Activated T-cell treated with anti-CD3 and anti-CD28 coated beads for 48 hours (primary cell): ENCODE measurements around the gene ULK3.

Experiments used
- DNase-seq: peaks from one replicate; pipeline ENCODE4 v3.0.0-alpha.2; 2020; ENCODE audit warnings: low read depth

Gene ULK3

DNA sequence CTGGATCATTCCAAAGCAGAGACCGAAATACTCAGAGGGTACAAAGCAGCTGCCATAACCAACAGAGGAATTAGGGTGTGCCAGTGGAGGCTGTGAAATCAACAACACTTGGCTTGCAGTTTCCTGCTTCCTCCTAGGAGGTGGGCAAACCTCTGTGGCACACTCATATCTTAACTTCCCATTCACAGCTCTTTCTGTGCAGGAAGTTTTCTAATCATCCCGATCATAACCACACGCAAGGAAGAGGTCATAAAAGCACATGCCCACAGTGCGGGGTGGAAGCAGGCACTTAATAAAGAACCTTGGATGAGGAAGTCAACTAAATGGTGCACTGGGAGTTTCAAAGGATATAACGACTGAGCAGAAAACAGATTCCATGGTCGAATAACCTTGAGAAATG lies 25.1 kb upstream of the ULK3 start:
- DNase-seq = no peak

DNA sequence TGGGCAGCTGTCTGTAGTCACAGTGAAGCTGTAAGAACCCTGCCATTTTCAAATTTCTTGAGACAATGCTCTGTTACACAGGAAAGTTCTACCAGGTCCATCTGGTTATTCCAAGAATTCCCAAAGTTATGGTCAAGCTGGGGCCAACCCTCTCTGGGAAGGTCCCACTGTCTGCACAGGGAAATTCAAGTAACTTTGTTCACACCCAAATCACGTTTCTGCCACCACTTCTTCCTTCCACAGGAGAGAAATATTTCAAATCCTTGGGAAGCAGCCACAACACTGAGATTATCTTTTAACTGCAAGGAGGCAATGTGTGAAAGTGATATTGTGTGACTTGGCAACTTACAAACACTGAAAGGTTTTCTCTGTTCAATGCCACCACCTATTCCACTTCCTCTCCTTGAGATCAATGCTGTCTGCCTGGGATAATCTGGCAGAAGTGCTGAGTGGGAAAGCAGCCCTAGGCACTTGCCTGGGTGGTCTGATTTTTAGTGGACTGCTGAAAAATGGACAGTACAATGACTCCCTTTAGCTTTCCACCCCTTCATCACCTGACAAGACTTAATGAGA lies 24.6 kb upstream of the ULK3 start:
- no peak for DNase-seq

DNA sequence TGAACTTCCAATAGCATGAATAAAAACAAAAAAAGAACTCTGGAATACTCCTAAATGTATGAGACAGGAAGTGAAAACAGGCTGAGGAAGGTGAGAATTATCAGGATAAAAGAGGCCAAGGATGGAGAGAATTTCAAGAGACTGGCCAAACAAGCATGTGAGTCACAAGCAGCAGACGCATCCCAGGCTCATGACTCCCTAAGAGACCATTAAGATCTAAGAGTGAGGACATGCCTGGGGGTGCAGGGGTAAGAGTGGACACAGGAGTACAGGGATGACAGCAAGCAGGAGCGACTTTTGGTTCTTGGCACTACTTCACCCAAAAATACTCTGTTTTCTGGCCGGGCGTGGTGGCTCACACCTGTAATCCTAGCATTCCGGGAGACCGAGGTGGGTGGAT lies 23.1 kb upstream of the ULK3 start:
- DNase-seq = no peak

DNA sequence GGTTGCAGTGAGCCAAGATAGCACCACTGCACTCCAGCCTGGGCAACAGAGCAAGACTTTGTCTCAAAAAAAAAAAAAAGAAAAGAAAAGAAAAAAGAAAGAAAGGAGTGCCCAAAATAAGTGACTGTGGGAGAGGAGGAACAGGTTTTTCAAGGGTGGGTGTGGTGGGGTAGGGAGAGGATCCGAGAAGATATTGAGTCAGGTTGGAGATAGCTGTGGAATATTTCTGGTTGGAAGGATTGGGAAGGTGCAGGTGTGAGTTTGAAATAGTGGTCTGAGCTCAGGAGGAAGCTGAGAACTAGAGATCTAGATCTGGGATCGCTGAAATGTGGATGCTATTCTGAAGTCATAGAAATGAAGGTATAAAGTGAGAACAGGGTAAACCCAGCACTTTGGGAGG lies 22.4 kb upstream of the ULK3 start:
- no peak for DNase-seq

DNA sequence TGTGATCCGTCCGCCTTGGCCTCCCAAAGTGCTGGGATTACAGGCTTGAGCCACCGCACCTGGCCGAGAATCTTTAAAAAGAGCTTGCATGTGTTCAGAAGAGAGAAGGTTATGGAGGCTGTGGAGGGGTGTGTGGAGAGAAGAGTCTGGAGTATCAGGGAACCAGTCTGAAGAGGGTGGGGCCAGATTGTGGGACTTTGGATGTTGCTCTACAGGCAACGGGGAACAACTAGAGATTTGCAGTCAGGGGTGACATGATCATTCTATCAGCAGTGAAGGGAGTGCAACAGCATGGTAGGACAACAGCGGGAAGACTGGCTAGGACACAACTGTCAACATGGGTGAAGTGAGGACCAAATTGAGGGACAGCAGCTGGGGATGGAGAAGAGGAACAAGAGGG lies 21.3 kb upstream of the ULK3 start:
- DNase-seq = no peak

DNA sequence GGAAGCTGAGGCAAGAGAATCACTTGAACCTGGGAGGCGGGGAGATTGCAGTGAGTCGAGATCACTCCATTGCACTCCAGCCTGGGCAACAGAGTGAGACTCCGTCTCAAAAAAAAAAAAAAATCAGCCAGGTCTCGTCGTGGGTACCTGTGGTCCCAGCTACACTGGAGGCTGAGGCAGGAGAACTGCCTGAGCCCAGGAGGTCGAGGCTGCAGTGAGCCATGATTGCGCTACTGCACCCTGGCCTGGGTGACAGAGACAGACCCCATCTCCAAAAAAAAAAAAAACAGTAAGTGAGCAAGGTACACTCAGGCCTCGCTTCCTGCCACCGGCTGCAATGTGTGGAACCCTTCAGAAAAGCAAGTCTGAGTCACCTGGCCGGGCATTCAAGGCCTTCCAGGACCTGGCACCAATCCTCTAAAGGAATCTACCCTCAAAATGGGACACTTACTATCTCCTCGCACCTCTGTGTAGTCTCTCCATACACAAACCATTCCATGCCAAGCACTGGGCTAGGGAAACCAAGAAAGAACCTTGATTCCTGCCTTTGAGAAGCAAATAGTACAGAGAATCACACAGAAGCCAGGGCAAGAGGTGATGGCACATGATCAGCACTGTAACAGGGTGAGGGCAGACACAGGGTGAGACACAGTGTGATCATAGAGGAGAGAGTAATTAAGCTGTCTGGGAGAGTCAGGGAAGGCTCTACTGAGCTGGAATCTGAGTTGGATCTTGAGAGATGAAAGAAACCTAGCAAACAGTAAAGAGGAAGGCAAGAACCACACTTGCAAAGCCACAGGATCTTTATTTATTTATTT lies 20.5 kb upstream of the ULK3 start:
- no peak for DNase-seq

DNA sequence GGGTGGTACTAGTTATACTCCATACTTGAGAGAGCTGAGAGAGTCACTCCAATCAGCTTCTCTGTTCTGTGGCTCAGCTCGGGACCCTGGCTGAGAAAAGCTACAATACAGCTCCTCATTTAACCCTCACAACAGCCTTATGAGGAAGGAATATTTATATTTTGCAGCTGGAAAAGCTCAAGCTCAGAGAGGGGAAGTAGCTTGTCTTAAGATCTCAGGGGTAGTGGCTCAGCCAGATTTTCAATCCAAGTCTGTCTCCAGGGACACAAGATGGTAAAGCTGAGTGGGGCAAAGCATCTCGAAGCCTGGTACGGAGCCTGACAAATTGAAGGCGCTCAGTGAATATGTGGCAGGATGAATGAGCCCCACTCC lies 15.4 kb upstream of the ULK3 start:
- DNase-seq = no peak

DNA sequence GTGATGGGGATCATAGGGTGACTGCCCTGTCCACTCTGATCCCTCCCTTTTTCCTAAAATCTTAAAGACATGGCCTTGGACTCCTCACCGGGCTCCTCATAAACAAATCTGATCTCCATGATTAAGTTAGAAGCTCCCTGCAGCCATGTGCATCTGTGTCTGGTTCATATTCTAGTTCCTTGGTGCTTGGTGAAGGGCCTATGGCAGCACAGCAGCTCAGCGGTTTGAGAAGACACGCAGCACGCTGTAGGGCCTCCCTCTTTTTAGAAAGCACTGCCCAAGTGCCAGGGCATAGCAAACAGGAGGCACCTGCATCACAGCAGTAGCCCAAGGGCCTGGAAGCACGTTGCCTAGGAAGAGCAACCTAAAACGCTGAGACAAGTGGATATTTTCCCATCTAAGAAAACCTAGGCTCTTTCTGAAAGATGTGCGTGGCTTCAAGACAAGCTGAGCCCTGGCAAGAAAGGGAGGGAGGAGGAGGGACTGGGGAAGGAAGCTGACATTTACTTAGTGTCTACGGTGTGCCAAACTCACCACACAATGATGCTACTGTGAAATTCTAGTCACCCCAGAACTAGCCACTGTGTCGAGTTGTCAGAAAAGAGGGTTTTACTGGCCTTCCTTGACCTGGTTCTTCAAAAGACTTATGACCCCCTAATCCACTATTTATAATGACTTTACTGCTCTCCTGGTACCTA lies 14.9 kb upstream of the ULK3 start:
- DNase-seq = no peak

DNA sequence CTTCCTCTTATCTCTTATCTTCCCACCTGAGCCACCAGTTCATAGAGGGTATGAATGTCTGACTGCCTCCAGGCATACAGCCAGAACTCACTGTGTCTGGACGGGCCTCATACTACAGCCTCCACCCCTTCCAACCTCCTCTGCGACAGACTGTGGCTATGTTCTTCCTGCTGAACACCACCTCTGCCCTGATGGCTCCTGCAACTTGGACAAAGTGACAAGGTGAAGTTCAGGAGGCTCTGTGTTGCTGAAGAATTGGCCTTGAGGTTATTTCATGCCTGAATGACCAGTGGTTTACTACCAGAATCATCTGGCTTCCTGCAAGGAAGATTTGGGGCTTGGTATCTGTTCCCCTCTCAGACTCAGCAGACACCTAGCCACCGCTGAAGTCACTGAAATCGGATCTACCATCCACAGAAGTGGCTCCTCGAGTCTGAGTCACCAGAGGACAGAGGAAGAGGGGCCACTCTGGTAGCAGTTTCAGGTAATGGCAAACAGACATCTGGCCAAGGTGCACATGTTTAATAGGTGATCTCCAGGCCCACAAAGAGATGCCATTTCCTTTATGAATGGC lies 14.2 kb upstream of the ULK3 start:
- DNase-seq = no peak

DNA sequence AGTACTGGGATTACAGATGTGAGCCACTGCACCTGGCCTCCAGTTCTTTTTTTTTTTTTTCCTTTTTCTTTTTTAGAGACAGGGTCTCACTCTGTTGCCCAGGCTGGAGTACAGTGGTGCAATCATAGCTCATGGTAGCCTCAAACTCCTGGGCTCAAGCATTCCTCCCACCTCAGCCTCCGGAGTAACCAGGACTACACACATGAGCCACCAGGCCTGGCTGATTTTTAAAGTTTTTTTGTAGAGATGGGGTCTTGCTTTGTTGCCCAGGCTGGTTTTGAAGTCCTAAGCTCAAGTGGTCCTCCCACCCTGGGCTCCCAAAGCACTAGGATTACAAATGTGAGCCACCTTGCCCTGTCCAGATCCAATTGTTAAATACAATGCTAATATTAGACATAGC lies 13.6 kb upstream of the ULK3 start:
- DNase-seq = no peak

DNA sequence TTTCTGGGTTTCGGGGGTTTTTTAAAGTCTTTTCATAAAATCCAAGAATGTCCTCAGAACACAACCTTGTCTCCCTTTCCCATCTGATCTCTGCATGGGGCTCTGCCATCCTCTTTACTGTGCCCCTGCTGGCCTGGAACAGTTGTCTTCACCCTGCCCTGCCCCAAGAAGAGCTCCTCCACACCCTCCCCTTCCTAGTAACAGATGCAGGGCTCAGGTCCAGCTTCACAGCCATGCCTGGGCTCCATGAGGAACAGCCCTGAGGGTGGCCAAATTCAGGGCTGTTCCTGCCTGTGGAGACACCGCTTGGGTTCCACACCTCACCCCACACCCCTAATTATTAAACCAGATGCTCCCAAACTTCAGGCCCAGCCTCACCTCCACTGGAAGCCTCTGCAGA lies 12.9 kb upstream of the ULK3 start:
- DNase-seq = no peak

DNA sequence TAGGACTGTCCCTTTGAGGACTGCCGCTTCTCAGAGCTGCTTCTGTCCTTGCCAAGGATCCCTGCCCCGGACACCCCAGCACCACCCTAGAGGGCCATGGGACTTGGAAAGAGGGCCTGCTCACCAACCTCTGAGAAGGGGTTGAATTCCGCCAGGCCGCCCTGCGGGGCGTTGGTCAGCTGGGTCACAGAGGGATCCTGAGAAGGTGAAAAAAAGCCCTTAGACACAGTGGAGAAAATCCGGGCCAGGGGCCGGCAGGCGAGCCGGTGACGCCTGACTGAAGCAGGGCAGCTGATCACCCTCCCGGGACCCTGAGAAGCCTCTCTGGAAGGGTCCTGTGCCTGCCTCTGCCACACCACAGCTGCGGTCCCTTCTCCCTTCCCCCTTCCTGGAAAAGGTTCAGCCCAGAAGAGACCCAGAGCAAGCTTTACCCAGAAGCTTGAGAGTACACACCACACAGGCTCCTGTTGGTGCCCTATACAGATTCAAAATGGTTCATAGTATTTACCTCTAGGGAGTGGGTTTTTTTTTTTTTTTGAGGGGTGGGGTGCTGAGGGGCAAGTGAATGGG lies 11.6 kb upstream of the ULK3 start:
- no peak for DNase-seq

DNA sequence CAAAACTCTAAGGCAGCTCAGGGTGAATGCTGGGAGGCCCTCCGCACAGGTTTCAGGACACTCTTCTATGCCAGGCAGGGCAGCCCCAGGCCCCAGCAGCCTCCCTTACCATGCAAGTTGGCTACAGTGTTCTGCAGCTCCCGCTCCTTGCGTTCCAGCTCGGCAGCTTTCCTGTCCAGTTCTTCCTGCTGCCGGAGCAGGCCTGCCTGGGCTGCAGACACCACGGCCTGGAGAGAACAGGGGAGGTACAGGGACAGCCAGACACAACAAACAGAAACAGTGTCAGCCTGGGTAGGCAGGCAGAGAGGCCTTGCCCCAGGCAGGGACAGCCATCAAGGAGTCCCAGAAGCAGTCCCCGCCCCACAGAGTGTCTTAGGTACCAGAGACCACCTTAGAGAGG lies 9.0 kb upstream of the ULK3 start:
- DNase-seq = no peak

DNA sequence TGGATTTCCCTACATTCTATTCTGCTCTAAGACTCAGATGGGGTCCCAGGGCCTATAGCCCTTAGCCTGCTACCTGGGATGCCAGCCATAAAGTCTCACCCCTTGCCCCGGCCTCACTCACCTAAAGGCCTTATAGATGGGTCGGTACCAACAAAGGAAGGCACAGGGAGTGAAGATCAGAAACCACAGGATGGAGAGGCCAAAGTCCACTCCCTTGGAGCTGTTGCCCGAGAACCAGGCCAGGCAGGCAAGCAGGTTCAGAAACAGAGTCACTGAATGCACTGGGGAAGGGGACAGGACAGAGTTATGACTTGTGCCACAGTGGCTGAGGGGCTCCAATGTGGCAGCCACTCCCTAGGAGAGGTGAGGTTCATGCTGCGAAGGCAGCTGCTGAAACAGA lies 7.4 kb upstream of the ULK3 start:
- no peak for DNase-seq

DNA sequence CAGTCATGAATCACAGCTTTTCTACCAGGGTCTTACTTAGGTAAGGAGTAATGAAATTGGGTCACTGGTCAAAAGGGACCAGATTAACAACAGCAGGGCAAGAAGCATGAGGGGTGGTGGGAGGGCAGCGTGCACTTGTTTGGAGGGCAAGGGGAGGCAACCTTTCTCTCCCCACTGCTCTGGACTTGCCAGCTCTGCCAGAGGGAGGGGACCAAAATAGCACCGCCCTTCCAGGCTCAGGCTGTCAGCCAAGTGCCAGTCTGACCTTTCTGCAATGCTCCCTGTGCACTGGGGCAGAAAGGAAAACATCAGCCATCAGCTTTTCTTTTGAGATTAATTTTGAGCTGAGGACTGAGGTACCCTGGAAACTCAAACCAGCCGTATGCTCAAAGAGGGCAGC lies 4.5 kb upstream of the ULK3 start:
- DNase-seq = no peak

DNA sequence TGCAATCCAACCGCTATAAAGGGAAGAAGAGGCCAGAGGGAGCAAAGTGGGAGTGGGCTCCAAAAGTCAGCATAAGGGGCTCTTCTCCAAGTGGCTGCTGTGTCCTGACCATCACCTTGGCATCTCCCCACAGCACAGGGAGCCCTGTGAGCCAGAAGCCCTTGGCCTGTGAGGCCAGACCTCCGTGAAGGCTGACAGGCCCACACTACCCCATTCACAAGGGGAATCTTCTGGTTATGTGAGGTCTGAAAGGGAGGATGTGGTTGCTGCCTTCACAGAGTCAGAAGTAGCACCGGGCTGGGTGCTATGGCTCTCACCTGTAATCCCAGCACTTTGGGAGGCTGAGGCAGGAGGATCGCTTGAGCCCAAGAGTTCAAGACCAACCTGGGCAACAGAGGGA lies 2.6 kb upstream of the ULK3 start:
- DNase-seq = no peak

DNA sequence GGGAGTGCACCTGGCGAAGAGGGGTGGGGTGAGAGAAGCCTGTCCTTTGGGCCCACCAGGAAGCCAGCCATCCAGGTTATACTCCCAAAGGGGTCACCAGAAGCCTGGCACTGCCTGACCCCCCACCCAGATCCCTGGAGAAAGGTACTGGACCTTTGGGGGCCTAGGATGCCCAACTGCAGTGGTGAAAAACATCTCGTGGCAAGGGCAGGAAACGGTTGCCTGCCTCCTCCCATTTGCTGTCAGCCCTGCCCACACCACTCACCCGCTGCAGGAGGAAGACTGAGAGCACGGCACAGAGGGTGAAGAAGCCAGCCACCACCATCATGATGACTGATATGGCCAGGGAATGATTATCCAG lies 2.2 kb upstream of the ULK3 start:
- DNase-seq = peak; percentile 42

DNA sequence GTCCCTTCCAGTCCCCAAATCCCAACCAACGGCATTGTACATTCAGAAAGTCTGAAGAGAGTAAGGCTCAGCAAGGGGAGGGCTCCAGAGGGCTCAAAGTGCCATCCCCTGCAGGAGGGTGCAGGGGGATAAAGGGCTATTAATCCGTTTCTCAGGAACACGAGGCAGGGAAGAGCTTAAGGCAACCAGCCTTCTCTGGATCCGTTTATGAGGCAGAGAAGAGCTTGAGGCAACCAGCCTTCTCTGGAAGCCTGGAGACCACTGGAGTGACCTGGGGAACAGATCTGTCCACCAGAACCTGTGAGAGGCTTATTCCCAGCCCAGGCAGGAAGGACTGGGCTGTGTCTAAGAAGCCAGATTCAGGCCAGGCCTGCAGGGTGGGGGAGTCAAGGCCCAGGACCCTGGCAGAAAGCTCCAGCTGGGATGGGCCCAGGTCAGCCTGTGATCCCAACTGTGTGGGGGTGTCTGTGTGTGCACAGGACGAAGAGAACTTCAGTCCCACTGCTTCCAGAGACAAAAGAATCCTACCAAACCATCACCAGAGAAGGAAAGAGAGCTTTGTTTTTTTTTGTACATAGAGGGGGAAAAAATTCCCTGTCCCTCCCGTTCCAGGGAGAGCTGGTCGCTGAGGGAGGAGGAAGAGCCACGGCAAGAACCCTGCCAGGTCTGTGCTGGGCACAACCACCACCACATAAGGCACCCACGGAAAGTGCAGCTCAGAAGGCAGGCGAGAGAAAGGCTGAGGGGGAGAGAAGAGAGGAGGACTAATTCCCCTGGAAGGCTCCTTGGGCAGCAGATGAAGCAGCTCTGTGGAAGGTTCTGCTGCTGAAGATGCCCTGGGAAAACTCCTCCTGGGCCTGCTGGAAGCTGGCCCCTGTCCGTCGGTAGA lies 1.6 kb upstream of the ULK3 start:
- no peak for DNase-seq

DNA sequence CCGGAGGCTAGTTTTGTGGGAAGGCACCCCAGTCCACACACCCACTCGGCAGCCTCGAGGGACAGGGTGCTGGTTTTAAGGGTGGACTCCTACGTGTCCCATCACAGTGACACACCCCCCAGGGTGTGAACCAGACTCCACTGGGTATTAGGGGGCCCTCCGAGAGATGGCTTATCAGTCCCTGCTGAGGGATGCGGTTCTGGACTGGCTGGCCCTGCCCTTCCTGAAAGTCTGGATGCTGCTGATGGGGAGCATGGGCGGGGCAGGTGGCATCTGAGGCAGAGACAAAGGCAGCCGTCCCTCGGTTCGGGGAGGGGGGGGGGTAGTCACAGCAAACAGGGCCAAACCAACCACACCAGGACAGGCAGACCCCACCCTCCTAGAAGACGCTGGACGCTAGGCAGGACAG lies 939 bp upstream of the ULK3 start:
- no peak for DNase-seq

DNA sequence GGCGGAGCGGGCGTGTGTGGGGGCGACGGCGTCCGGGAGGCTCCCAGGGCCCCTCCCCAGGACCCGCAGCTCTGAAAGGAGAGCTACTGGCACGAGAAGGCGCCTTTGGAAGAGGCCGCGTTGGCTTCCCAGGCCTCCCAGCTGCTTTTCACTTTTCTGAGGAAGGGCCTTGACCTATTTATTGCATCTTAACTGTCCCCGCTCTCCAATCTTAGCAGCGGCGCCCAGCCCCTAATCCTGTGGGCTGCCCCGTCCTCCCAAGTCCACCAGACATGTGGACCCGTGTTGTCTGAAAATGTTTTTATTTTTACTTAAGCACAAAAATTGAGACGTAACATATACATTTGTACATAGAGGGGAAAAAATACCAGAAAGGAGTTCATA lies 481 bp upstream of the ULK3 start:
- DNase-seq = no peak

DNA sequence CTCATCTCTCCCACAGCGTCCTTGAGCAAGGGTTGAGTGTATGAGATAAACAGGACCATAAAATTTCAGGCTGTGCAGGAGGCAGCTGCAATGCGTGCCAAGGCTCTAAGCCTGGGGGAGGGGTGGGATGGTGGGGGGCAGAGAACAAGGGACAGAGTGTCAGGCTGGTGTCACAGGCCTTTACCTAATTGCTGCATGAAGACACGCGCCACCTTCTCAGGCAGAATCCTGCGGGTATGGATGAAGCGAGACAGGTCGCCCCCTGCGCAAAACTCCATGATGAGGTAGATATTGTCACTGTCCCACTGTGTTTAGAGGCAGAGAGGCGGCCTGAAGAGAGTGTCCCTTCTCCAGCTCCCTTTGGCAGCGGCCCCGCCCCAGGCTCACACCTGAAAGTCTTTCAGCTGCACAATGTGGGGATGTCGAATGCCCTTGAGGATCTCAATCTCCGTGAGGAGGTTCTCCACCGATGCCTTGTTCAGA lies 1.0 kb downstream of the ULK3 start:
- no peak for DNase-seq
